ENCODE data around the gene MYO19. TPM values are rescaled to one million over a fixed set of nuclear protein-coding genes. Genes with fewer than 3 reads are reported as not detected.

MYO19 gene
- total RNA-seq, 4 donors from 2014 or later: 150 to 286 (median 213) TPM

DNA sequence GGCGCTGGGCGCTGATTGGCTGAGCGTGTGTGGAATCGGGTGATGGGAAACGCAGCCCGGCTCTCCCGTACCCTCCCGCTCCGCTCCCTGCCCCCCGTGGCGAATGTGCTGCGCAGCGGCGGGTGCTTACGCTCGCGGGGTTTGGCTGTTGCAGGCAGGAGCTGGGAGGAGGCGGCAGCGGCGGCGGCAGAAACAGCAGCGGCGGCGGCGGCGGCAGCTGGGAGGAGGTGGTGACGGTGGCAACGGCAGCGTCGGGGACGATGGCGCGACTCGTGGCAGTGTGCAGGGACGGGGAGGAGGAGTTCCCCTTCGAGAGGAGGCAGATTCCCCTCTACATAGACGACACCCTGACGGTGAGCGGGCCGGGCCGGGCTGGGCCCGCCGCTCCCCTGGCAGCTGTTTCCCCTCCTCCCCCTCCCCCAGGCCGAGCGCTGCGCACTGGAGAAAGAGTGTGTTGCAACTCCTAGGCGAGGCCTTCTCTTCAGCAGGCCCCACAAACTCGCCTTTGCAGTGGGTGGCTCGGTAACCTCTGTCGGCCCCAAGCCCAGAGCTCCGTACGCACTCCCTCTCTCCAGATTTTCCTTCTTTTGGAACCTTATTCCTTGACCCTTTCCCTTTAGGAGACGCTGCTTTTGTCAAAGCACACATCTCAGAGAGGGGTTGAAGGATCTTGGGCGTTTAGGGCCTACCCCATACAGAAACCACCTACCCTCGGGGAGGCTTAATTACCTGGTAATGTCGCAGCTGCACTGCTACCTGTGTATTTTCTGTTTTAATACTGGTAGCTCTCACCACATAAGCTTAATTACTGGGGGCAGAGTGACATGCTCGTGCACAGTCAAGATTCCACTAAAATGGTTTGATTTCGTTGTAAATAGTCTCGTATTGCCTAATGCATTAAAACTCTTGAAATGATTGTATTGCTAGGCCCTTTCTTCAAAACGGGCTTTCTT lies 11.1 kb upstream of the MYO19 start:
- H3K27me3 ChIP-seq: no peaks in the 10 kb centered on the region
- peak overlapping the region; percentile 99 to 100 (median 100) for H3K27ac ChIP-seq
- no peaks in the 10 kb centered on the region for H3K9me3 ChIP-seq
- H3K4me1 ChIP-seq: peaks cover 3 to 54% (median 18%) of the 10 kb centered on the region in 4 donors
- TF ChIP-seq, protein P1, sequence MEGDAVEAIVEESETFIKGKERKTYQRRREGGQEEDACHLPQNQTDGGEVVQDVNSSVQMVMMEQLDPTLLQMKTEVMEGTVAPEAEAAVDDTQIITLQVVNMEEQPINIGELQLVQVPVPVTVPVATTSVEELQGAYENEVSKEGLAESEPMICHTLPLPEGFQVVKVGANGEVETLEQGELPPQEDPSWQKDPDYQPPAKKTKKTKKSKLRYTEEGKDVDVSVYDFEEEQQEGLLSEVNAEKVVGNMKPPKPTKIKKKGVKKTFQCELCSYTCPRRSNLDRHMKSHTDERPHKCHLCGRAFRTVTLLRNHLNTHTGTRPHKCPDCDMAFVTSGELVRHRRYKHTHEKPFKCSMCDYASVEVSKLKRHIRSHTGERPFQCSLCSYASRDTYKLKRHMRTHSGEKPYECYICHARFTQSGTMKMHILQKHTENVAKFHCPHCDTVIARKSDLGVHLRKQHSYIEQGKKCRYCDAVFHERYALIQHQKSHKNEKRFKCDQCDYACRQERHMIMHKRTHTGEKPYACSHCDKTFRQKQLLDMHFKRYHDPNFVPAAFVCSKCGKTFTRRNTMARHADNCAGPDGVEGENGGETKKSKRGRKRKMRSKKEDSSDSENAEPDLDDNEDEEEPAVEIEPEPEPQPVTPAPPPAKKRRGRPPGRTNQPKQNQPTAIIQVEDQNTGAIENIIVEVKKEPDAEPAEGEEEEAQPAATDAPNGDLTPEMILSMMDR (IDR thresholded peaks at IDR 0.05): peak in 3 of 6 experiments; percentile 9 to 26 (median 20)
- TF ChIP-seq POLR2A (IDR thresholded peaks at IDR 0.05): peak; percentile 88 to 91
- H3K4me3 ChIP-seq: peak overlapping the region; percentile 89 to 97 (median 91)
- no peaks in the 10 kb centered on the region for H3K36me3 ChIP-seq
- peak; percentile 94 to 98 (median 98) for DNase-seq

DNA sequence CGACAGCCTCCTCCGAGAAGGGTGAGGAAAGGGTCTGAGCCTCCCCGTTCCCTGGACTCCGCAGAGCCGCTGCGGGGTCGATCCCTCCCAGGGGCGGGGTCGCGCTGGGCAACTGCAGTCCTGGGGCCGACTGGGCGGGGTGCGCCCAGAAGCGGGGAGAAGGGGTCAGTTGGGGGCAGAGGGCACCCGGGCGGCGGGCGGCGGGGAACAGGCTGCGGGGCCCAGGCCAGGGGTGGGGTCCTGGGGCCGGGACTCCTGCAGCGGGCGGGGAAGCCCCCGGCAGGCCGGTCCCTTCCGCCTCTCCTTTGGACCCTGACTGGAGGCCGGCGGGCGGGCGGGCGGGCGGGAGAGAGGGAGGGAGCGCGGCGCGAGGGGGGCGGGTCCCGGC lies 10.4 kb upstream of the MYO19 start:
- Histone ChIP-seq H3K36me3 (no peaks in the 10 kb centered on the region), H3K27ac (peak overlapping the region; percentile 99 to 100 (median 100)), H3K4me3 (peak overlapping the region; percentile 89 to 97 (median 91)), H3K4me1 (peaks cover 3 to 47% (median 18%) of the 10 kb centered on the region in 4 donors), H3K9me3 (no peaks in the 10 kb centered on the region), H3K27me3 (no peaks in the 10 kb centered on the region)
- TF ChIP-seq POLR2A (IDR thresholded peaks at IDR 0.05): no peak
- TF ChIP-seq, protein P1 (IDR thresholded peaks at IDR 0.05): no peak
- no peak for DNase-seq

DNA sequence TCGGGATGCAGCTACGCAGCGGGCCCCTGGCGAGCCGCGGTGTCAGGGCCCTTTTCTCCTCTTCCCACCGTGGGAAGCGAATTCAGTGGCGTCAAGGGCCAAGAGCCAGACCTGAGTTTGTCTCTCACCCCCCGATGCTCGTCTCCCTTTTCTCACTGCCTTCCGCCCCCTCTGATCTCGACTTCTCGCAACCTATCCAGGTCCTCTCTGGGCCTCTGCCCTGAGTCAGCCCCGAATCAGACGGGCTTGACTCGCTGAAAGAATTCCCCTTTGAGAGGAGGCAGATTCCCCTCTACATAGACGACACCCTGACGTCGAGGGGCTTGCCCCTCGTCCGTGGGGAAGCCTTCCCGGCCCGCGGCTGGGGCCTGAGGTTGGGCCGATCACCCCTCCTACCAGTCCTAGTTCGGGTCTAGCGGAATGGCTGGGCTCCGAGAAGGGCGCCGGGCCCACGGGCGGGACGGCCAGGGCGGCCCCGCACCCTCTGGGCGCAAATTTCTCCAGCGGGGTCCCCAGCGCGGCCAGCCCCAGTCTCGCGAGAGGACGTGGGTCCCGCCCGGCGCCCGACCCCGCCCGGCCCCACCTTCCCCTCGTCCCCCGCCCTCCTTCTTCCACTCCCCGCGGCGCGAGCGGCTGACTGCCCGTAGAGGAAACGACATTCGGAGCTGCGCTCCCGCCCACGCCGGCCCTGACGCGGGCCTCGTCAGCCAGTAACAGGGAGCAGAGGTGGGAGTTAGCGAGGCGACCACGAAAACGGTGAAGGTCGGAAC lies 9.8 kb upstream of the MYO19 start, which contains the start of gene GGNBP2:
GGNBP2 (plus strand) TSS at position 613 of the 770 bp plus-strand sequence. CDS start 806 bp downstream, outside the sequence.
- H3K4me1 ChIP-seq: peaks cover 3 to 41% (median 15%) of the 10 kb centered on the region in 4 donors
- H3K27ac ChIP-seq: peak within 1 kb of the TSS; percentile 99 to 100 (median 100)
- DNase-seq: peak; percentile 92 to 96 (median 95)
- TF ChIP-seq, protein P1 (IDR thresholded peaks at IDR 0.05): no peak
- TF ChIP-seq POLR2A (IDR thresholded peaks at IDR 0.05): peak; percentile 95 to 96
- peaks cover 0 to 1% (median 0%) of the 10 kb centered on the region in 3 donors for H3K36me3 ChIP-seq
- H3K4me3 ChIP-seq: peak within 1 kb of the TSS; percentile 89 to 97 (median 91)
- no peaks in the 10 kb centered on the region for H3K27me3 ChIP-seq
- no peaks in the 10 kb centered on the region for H3K9me3 ChIP-seq

DNA sequence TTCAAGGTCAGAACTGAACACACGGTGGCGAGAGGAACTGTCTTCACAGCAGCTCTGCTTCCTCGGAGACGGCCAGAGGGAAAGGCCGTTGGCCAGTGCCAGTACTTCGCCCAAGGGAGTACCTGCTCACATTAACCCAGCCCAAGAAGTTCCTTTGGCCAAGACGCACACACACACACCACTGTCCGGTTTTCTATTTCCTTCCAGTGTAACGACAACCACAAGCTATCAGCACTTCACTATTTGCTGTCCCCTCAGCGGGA lies 9.3 kb upstream of the MYO19 start:
- peak; percentile 40 to 78 (median 71) for DNase-seq
- no peaks in the 10 kb centered on the region for H3K27me3 ChIP-seq
- H3K27ac ChIP-seq: peak overlapping the region; percentile 99 to 100 (median 100)
- peak overlapping the region; percentile 89 to 97 (median 91) for H3K4me3 ChIP-seq
- H3K9me3 ChIP-seq: no peaks in the 10 kb centered on the region
- TF ChIP-seq, protein P1 (IDR thresholded peaks at IDR 0.05): peak in 3 of 6 experiments; percentile 7 to 45 (median 26)
- TF ChIP-seq POLR2A (IDR thresholded peaks at IDR 0.05): peak; percentile 40 to 59
- peaks cover 0 to 6% (median 0%) of the 10 kb centered on the region in 3 donors for H3K36me3 ChIP-seq
- H3K4me1 ChIP-seq: peaks cover 3 to 38% (median 13%) of the 10 kb centered on the region in 4 donors

DNA sequence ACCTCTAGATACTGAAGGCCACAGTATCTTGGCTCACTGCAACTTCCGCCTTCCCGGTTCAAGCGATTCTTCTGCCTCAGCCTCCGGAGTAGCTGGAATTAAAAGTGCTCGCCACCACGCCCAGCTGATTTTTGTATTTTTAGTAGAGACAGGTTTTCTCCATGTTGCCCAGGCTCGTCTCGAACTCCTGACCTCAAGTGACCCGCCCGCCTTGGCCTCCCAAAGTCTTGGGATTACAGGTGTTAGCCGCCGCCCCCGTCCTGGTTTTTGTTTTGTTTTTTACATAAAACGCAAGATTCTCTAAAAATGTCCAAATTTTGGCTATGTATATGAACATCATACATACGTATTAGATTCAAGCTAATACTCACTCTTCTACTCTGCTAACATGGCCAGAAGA lies 8.1 kb upstream of the MYO19 start:
- TF ChIP-seq, protein P1 (IDR thresholded peaks at IDR 0.05): no peak
- no peak for TF ChIP-seq POLR2A (IDR thresholded peaks at IDR 0.05)
- Histone ChIP-seq H3K36me3 (peaks cover 0 to 11% (median 0%) of the 10 kb centered on the region in 3 donors), H3K4me3 (no peak overlapping the region), H3K27ac (no peak overlapping the region), H3K9me3 (no peaks in the 10 kb centered on the region), H3K4me1 (peaks cover 3 to 27% (median 10%) of the 10 kb centered on the region in 4 donors), H3K27me3 (no peaks in the 10 kb centered on the region)
- no peak for DNase-seq

Data from Peyer's patch (tissue), 4 donors.